ENCODE results near the gene TAAR1. TPM values are rescaled to one million over a fixed set of nuclear protein-coding genes. Genes with fewer than 3 reads are reported as not detected.
"Not testable (repeated sequence)": the region's sequence is repeated elsewhere in the genome, so short reads cannot be mapped to it uniquely, and the experiment has no call there.

Gene TAAR1
- total and polyA plus RNA-seq, 2 donors (not counting 1 experiment from before 2014, with no cell fraction given) = not detected

GRCh38 chr6:132708002-132708401 is 49.0 kb upstream of the TAAR1 start:
- Histone ChIP-seq H3K36me3 (replicated peaks in 1 of 2; ENCODE audit: control extremely low read depth in 1 of 2, control insufficient read depth in 1 of 2, extremely low read depth in 1 of 2, insufficient read depth in 2 of 2, low read length in 1 of 2) (no peaks in the 10 kb centered on the region), H3K9me3 (ENCODE audit: control extremely low read depth in 1 of 3, control insufficient read depth in 2 of 3, insufficient read depth in 1 of 3, low read length in 2 of 3) (peaks cover 0 to 2% (median 0%) of the 10 kb centered on the region in 3 donors), H4K20me1 (ENCODE audit: control insufficient read depth, insufficient read depth, low read length, poor library complexity, severe bottlenecking) (no peaks in the 10 kb centered on the region), H2AFZ (ENCODE audit: insufficient read depth, low read depth, low read length, poor library complexity, severe bottlenecking) (no peak overlapping the region), H3K9ac (ENCODE audit: low read length) (no peak overlapping the region), H3K4me2 (replicated peaks; ENCODE audit: low read depth, low read length, poor library complexity, severe bottlenecking) (no peak overlapping the region), H3K27me3 (replicated peaks in 1 of 4; ENCODE audit: control extremely low read depth in 1 of 4, control insufficient read depth in 3 of 4, insufficient read depth in 4 of 4, low read length in 3 of 4) (peaks cover 0 to 3% (median 0%) of the 10 kb centered on the region in 4 experiments), H3K27ac (ENCODE audit: low read length in 2 of 2) (no peak overlapping the region), H3K79me2 (ENCODE audit: control insufficient read depth, insufficient read depth, low read length) (no peaks in the 10 kb centered on the region), H3K4me3 (ENCODE audit: control extremely low read depth in 1 of 5, extremely low read depth in 1 of 5, insufficient read depth in 1 of 5, low read depth in 2 of 5, low read length in 4 of 5) (no peak overlapping the region), H3K4me1 (ENCODE audit: control insufficient read depth in 2 of 2, insufficient read depth in 2 of 2, low read length in 2 of 2) (no peaks in the 10 kb centered on the region)
- Mint-ChIP-seq H3K4me1 (peaks cover 4% of the 10 kb centered on the region), H3K27ac (no peak overlapping the region), H3K4me3 (no peak overlapping the region), H3K9me3 (ENCODE audit: insufficient read depth) (no peaks in the 10 kb centered on the region), H3K27me3 (no peaks in the 10 kb centered on the region)
- CTCF ChIA-PET = no interaction called here
- no peak for ATAC-seq (ENCODE audit: low read depth)
- intact Hi-C loops (cut with micrococcal nuclease) = no loop called here
- POLR2A ChIA-PET = no interaction called here
- TF ChIP-seq EZH2 (IDR thresholded peaks at IDR 0.05; ENCODE audit: borderline replicate concordance, insufficient read depth, low read depth, low read length, poor library complexity, severe bottlenecking) = no peak
- no peak for TF ChIP-seq CTCF (IDR thresholded peaks at IDR 0.05)
- DNase-seq = no peak

- 72% methylated on average over 3 of the region's 4 CpGs for WGBS (ENCODE audit: insufficient coverage)
- H3K9me3 Mint-ChIP-seq (ENCODE audit: insufficient read depth); H3K27ac ChIP-seq (ENCODE audit: low read length in 2 of 2); H4K20me1 ChIP-seq (ENCODE audit: control insufficient read depth, insufficient read depth, low read length, poor library complexity, severe bottlenecking); H3K27me3 ChIP-seq (replicated peaks in 1 of 4; ENCODE audit: control extremely low read depth in 1 of 4, control insufficient read depth in 3 of 4, insufficient read depth in 4 of 4, low read length in 3 of 4); H3K27ac Mint-ChIP-seq; CTCF ChIA-PET; H3K27me3 Mint-ChIP-seq; H3K79me2 ChIP-seq (ENCODE audit: control insufficient read depth, insufficient read depth, low read length); H3K4me1 ChIP-seq (ENCODE audit: control insufficient read depth in 2 of 2, insufficient read depth in 2 of 2, low read length in 2 of 2); H3K4me3 Mint-ChIP-seq; H3K36me3 ChIP-seq (replicated peaks in 1 of 2; ENCODE audit: control extremely low read depth in 1 of 2, control insufficient read depth in 1 of 2, extremely low read depth in 1 of 2, insufficient read depth in 2 of 2, low read length in 1 of 2); H2AFZ ChIP-seq (ENCODE audit: insufficient read depth, low read depth, low read length, poor library complexity, severe bottlenecking); DNase-seq; H3K9ac ChIP-seq (ENCODE audit: low read length); H3K4me2 ChIP-seq (replicated peaks; ENCODE audit: low read depth, low read length, poor library complexity, severe bottlenecking); intact Hi-C loops (cut with micrococcal nuclease); POLR2A ChIA-PET; H3K9me3 ChIP-seq (ENCODE audit: control extremely low read depth in 1 of 3, control insufficient read depth in 2 of 3, insufficient read depth in 1 of 3, low read length in 2 of 3); ATAC-seq (ENCODE audit: low read depth); H3K4me1 Mint-ChIP-seq; H3K4me3 ChIP-seq (ENCODE audit: control extremely low read depth in 1 of 5, extremely low read depth in 1 of 5, insufficient read depth in 1 of 5, low read depth in 2 of 5, low read length in 4 of 5): not testable (repeated sequence)
These were observed 47.8 kb upstream of the TAAR1 start for GRCh38 chr6:132706756-132707155.

Data from B cell (primary cell).